GM21526 (cell line): Measurements from ENCODE around the gene FBXO33.
"Not testable (repeated sequence)": the region's sequence is repeated elsewhere in the genome, so short reads cannot be mapped to it uniquely, and the experiment has no call there.

Experiments
- ATAC-seq: cut with Tn5 transposase; IDR thresholded peaks from one replicate; pipeline ENCODE4 v1.9.1; 2021; ENCODE audit warnings: moderate library complexity; ENCODE audit not compliant: unreplicated experiment, low FRiP score

FBXO33 gene

GRCh38 chr14:39381366-39381765, 50.9 kb downstream of the FBXO33 start:
- no peak for ATAC-seq

GRCh38 chr14:39376667-39377403, 55.4 kb downstream of the FBXO33 start:
- no peak for ATAC-seq

GRCh38 chr14:39374851-39375250, 57.4 kb downstream of the FBXO33 start:
- ATAC-seq: no peak

GRCh38 chr14:39372656-39373055, 59.6 kb downstream of the FBXO33 start:
- no peak for ATAC-seq

- no peak for ATAC-seq
Measured at GRCh38 chr14:39370415-39370814, 61.8 kb downstream of the FBXO33 start.

- no peak for ATAC-seq
Measured at GRCh38 chr14:39369029-39369428, 63.2 kb downstream of the FBXO33 start.

- ATAC-seq: no peak
Measured at GRCh38 chr14:39368261-39368959, 63.8 kb downstream of the FBXO33 start.

- no peak for ATAC-seq
Measured at GRCh38 chr14:39367387-39367751, 64.9 kb downstream of the FBXO33 start.

- no peak for ATAC-seq
Measured at GRCh38 chr14:39366460-39367386, 65.5 kb downstream of the FBXO33 start.

- ATAC-seq: no peak
Measured at GRCh38 chr14:39365354-39365753, 66.9 kb downstream of the FBXO33 start.

- no peak for ATAC-seq
Measured at GRCh38 chr14:39364509-39364908, 67.7 kb downstream of the FBXO33 start.

GRCh38 chr14:39361556-39361955, 70.7 kb downstream of the FBXO33 start:
- not testable (repeated sequence) for ATAC-seq

- ATAC-seq: no peak
Measured at GRCh38 chr14:39360316-39360715, 71.9 kb downstream of the FBXO33 start.

- not testable (repeated sequence) for ATAC-seq
Measured at GRCh38 chr14:39359069-39359468, 73.2 kb downstream of the FBXO33 start.

- no peak for ATAC-seq
Measured at GRCh38 chr14:39351708-39352107, 80.5 kb downstream of the FBXO33 start.

GRCh38 chr14:39350866-39351265, 81.4 kb downstream of the FBXO33 start:
- no peak for ATAC-seq
